ENCODE measurements around the gene CCDC91. TPM values are rescaled to one million over a fixed set of nuclear protein-coding genes. Genes with fewer than 3 reads are reported as not detected.
"Not testable (repeated sequence)": the region's sequence is repeated elsewhere in the genome, so short reads cannot be mapped to it uniquely, and the experiment has no call there.

Gene CCDC91
- total RNA-seq, 1 experiment from 2014 or later: 17.6 TPM

DNA sequence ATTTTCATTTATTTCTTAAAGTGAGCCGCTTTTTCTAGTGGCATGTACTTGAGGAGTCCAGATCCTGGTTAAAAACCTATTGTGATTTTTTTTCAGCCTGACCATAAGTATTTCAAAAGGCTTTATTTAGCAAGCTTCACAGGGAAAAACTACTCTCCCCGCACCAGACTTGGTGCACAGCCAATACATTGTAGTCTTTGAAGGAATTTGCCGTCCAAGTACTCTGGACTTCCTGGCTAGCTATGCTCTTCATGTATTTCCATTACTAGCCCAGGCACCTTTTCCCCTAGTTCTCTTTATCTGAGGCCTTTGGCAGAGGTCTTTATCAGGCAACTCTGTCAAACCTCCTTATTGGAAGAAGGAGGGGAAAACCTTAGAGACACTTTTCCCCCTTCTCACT lies 234.7 kb downstream of the CCDC91 start:
- no peak overlapping the region for H3K4me3 ChIP-seq
- H3K27me3 ChIP-seq: no peaks in the 10 kb centered on the region
- DNase-seq: no peak
- H3K36me3 ChIP-seq: no peaks in the 10 kb centered on the region
- no peaks in the 10 kb centered on the region for H3K9me3 ChIP-seq

DNA sequence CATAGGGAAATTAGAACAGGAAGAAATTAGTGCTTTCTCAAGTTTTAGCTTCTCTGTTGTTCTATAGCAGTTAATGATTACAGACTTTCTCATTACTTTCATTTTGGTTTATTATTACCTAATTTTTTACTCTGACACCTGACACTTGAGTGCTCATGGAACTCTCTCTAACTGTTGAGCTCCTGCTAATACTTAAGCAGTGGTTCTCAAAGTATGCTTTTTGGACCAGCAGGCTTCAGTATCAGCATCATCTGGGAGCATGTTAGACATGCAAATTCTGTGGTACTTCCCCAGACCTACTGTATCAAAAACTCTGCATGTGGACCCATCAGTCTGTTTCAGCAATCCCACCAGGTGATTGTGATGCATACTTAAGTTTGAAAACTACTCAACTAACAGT lies 235.3 kb downstream of the CCDC91 start:
- H3K36me3 ChIP-seq: no peaks in the 10 kb centered on the region
- no peaks in the 10 kb centered on the region for H3K27me3 ChIP-seq

DNA sequence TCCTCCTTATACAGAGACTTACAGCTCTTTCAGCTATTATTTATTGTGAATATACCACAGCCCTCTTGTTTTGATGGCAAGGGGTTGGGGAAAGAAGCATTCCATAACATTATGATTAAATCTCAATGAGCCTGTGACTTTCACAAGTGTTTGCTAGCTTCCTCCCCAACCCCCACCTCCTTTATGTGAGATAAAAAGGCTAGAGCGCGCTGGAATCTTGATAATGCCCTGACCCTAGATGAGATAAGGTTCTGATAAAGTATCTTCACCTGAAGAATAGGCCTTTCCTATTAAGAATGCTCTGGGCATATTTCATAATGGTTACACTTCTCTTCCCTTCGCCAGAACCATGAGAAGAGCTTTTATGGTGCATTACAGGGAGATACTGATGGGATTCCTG lies 236.8 kb downstream of the CCDC91 start:
- H3K36me3 ChIP-seq: no peaks in the 10 kb centered on the region
- no peaks in the 10 kb centered on the region for H3K9me3 ChIP-seq
- H3K4me3 ChIP-seq: no peak overlapping the region
- H3K27me3 ChIP-seq: no peaks in the 10 kb centered on the region
- no peak for DNase-seq

More for the DNA sequence above, 235.3 kb downstream of the CCDC91 start:
- H3K4me3 ChIP-seq: no peak overlapping the region
- no peak for DNase-seq
- H3K9me3 ChIP-seq: no peaks in the 10 kb centered on the region

DNA sequence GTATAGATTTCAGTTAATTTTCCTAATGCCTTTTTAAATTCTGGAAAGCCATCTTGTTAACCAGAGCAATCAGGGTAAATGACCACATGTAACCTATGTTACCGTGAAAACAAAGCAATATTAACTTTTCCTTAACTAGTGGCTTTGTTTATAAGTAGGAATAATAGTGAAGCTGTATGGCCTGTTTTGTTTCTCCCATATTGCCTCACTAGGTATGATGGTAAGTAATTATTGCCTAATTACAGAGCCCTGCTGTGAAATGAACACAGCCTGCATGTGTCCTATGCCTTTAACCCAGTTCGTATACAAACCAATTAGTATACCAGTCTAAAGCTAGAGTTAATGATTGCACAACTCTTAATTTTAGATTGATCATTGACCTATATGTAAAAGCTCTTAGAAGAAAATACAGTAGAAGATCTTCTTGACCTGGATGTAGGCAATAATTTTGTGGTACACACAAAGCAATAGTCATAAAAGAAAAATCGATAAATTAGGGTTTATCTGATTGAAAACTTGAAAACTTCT lies 249.9 kb downstream of the CCDC91 start:
- Histone ChIP-seq H3K9me3 (no peaks in the 10 kb centered on the region), H3K27me3 (no peaks in the 10 kb centered on the region), H3K4me3 (no peak overlapping the region), H3K36me3 (no peaks in the 10 kb centered on the region)
- DNase-seq: no peak

DNA sequence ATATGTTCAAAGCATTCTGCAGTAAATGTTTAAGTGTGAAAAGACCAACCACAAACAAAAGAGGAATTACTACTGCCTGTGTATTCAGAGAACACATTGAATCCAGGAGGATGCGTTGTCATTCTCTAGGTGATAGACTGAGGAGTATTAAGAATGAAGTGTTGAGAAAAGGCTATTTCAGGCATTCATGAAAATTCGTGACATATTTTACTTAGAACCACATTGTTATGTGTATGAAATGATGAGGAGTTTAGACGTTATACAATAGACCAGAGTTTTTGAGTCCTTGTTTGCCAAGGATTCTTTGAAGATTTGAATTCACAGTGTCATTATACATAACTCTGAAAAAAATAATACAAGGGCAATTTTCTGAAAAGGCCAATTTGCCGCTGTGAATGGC lies 251.8 kb downstream of the CCDC91 start:
- Histone ChIP-seq H3K9me3 (no peaks in the 10 kb centered on the region), H3K27me3 (no peaks in the 10 kb centered on the region), H3K4me3 (no peak overlapping the region), H3K36me3 (no peaks in the 10 kb centered on the region)
- no peak for DNase-seq

DNA sequence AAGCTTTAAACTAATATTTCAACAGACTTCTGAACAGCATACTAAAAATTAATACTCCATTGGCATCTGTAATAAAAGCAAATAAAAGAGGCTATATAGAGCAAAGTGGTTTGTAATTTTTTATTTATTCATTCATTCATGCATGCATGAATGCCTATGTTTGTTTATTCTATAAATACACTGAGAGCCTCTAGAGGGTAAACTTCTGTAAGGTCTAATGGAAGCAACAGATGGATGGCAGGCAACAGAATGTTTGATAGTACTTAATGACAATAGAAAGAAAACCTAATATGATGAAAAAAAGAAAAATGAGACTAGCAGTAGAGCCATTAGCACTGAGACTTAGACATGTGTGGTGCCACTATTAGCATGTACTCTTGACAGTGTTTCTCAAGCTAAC lies 253.1 kb downstream of the CCDC91 start:
- Histone ChIP-seq H3K9me3 (no peaks in the 10 kb centered on the region), H3K4me3 (no peak overlapping the region), H3K27me3 (no peaks in the 10 kb centered on the region), H3K36me3 (no peaks in the 10 kb centered on the region)
- no peak for DNase-seq

DNA sequence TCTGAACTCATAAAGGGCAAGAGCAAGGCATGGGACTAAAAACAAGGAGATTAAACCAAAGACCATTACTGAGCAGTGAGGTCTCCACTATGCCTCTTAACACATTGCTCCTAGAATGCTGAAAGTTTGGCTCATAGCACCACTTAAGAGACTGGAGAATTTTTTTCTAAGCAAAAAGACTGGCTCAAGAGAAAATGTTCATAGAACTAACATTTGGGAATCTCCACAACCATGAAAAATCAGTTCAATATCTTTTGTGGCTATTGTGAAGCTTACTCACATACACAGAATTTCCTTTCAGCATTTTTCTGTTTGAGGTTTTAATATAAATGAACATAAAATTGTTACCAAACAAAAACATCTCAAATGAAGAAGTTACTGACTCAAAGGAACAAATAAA lies 255.8 kb downstream of the CCDC91 start:
- Histone ChIP-seq H3K9me3 (no peaks in the 10 kb centered on the region), H3K36me3 (no peaks in the 10 kb centered on the region), H3K4me3 (no peak overlapping the region), H3K27me3 (no peaks in the 10 kb centered on the region)
- DNase-seq: no peak

DNA sequence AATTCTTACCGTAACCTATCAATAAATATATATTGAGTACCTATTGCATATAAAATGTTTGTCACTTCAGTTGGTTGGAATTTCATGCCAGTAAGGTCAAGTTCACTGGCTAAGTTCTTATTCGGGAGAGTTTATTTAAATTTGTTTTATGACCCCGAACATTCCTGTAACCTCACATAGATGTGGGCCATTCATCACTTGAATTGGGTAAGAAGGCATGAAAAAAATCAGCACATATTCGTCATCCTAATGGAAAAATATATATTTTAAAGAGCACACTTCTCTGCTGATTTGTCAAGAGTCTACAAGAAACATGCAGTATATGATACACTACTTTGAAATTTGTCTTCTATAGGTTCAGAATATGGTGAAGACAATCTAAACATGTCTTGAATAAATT lies 263.4 kb downstream of the CCDC91 start:
- H3K9me3 ChIP-seq: no peaks in the 10 kb centered on the region

DNA sequence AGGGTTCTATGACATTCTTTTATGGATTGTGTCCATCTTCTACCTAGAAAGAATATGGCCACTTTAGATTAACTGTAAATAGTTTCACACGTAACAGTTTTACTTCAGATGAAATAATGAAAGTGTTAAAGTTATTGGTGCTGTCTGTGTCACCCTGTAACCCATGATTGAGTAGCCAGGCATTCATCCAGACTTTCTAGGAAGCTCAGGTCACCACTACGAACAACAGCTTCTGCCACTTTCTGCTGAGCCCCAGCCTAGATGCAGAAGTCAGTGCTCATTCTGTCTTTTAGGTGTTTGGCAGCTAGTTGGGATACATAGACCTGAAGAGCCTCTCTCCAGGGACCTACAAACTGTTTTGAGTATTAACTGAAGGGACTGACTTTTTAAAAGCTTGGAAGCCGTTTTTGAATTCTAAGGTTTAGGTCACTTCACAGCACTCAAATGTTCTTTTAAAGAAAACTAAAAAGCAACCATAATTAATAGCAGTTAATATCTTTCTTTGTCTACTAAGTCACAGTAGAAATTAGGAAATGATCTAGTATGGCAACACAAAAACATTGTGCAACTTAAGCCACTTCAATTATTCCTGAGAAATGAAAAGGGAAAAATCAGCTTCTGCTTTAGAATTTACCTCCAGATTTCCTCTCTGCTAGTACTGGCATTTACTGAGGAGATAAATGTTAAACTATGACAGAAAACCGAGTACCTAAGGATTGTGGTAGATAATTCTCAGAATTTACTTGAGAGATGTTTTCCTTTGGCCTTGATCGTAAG lies 266.9 kb downstream of the CCDC91 start:
- H3K36me3 ChIP-seq: no peaks in the 10 kb centered on the region
- no peaks in the 10 kb centered on the region for H3K27me3 ChIP-seq
- DNase-seq: no peak
- H3K9me3 ChIP-seq: no peaks in the 10 kb centered on the region
- no peak overlapping the region for H3K4me3 ChIP-seq

More for the DNA sequence above, 263.4 kb downstream of the CCDC91 start:
- Histone ChIP-seq H3K36me3 (no peaks in the 10 kb centered on the region), H3K4me3 (no peak overlapping the region), H3K27me3 (no peaks in the 10 kb centered on the region)
- DNase-seq: no peak

DNA sequence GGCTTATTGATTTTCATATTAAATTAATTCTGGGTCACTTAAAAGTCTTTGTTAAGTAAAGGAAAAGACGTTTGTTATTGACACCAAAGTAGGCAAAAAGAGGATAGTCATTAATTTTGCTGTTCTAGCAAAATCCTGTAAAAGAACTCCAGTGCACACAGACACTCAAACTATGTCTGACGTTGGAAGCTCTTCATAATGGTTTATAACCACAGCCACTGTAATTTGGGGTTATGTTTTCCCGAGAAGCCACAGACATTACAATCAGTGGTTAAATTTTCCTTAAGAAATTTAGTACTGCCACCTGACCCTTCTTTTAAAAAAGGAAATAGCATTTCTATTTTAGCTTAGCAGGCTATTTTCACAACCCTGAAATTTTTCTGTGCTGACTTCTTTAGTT lies 267.5 kb downstream of the CCDC91 start:
- no peaks in the 10 kb centered on the region for H3K27me3 ChIP-seq
- no peaks in the 10 kb centered on the region for H3K9me3 ChIP-seq
- H3K36me3 ChIP-seq: no peaks in the 10 kb centered on the region
- no peak for DNase-seq
- H3K4me3 ChIP-seq: no peak overlapping the region

DNA sequence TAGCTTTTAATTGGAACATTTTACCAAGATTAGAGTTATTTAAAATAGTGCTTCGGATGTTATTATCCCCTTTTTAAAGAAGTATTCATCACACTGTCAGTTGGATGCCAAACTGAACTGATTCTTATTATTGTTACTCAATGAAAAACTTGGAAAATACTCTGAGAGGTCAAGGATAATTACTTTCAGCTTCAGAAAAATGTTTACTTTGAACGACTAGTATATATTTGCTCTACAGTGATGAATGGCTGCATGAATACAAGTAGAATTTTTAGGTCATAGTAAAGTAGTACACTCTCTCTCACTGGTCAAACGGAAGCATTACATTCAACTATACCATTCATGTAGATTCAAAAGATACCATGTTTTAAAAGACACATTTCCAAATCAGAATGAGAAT lies 269.2 kb downstream of the CCDC91 start:
- H3K4me3 ChIP-seq: no peak overlapping the region
- DNase-seq: no peak
- H3K27me3 ChIP-seq: no peaks in the 10 kb centered on the region
- H3K36me3 ChIP-seq: no peaks in the 10 kb centered on the region; the same call in 1 of the 2 replicates
- no peaks in the 10 kb centered on the region; the same call in 1 of the 2 replicates for H3K9me3 ChIP-seq

DNA sequence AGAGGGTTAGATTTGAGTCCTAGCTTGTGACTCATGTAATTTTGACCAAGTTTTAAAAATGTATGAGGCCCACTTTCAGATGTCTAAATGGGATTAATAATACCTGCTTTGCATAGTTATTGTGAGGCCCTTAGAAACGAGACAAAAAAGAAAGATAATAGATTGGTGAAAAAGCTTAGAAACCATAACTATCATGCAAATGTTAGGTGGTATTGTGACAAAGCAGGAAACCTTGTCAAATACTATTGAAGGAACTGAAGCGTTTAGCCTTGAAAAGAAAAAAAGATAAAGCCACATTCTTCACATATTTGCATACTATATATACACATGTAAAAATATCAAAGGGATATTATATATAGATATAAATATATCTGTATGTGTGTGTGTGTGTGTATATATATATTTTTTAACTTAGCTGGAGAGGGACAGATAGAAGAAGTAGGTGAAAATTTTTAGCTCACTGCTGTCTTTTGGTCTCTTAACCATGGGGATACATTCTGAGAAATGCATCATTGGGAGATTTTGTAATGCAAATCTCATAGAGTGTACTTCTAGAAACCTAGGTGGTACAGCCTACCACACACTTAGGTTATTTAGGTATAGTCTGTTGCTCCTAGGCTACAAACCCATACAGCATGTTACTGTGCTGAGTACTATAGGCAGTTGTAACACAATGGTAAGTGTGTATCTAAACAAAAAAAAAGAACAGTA lies 270.3 kb downstream of the CCDC91 start:
- Histone ChIP-seq H3K9me3 (no peaks in the 10 kb centered on the region; the same call in 1 of the 2 replicates), H3K27me3 (no peaks in the 10 kb centered on the region), H3K4me3 (no peak overlapping the region), H3K36me3 (no peaks in the 10 kb centered on the region; the same call in 1 of the 2 replicates)
- DNase-seq: no peak

DNA sequence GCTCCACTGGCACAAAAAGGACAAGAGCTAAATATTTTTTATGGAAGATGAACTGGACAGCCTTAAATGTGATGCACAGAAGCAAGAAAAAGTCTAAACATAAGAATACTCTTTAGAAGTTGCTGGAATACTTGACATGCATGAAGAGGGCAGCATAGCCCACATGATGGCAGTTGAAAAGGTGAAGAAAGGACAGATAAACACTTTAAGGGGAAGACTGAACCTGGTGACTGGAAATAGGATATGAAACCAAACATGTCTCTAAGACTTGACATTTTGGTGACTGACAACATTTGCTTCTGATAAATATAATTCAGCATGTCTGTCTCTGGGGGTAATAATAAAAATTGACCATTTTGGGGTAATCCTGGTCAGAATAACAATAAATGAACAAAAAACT lies 273.1 kb downstream of the CCDC91 start:
- Histone ChIP-seq H3K27me3 (no peaks in the 10 kb centered on the region), H3K36me3 (no peaks in the 10 kb centered on the region; the same call in 1 of the 2 replicates), H3K9me3 (no peaks in the 10 kb centered on the region; the same call in 1 of the 2 replicates), H3K4me3 (no peak overlapping the region)
- no peak for DNase-seq

DNA sequence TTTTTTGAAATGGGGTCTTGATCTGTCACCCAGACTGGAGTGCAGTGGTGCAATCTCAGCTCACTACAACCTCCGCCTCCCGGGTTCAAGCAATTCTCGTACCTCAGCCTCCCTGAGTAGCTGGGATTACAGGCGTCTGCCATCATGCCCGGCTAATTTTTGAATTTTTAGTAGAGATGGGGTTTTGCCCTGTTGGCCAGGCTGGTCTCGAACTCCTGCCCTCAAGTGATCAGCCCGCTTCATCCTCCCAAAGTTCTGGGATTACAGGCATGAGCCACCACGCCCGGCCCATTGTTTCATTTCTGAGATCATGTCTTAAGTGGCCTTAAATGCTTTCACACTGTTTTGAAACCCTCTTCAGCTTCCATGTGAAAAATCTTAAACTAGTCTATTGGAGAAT lies 281.5 kb downstream of the CCDC91 start:
- not testable (repeated sequence) for H3K36me3 ChIP-seq, DNase-seq, H3K9me3 ChIP-seq, H3K4me3 ChIP-seq, H3K27me3 ChIP-seq

DNA sequence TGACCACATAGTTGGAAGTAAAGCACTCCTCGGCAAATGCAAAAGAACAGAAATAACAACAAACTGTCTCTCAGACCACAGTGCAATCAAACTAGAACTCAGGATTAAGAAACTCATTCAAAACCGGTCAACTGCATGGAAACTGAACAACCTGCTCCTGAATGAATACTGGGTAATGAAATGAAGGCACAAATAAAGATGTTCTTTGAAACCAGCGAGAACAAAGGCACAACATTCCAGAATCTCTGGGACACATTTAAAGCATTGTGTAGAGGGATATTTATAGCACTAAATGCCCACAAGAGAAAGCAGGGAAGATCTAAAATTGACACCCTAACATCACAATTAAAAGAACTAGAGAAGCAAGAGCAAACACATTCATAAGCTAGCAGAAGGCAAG lies 285.9 kb downstream of the CCDC91 start:
- not testable (repeated sequence) for H3K36me3 ChIP-seq

DNA sequence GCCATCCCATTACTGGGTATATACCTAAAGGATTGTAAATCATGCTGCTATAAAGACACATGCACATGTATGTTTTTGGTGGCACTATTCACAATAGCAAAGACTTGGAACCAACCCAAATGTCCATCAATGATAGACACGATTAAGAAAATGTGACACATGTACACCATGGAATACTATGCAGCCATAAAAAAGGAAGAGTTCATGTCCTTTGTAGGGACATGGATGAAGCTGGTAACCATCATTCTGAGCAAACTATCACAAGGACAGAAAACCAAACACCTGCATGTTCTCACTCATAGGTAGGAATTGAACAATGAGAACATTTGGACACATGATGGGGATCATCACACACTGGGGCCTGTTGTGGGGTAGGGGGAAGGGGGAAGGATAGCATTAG lies 288.8 kb downstream of the CCDC91 start:
- not testable (repeated sequence) for H3K9me3 ChIP-seq, H3K36me3 ChIP-seq, H3K4me3 ChIP-seq, DNase-seq, H3K27me3 ChIP-seq

More for the DNA sequence above, 285.9 kb downstream of the CCDC91 start:
- H3K27me3 ChIP-seq, DNase-seq, H3K9me3 ChIP-seq, H3K4me3 ChIP-seq: not testable (repeated sequence)

DNA sequence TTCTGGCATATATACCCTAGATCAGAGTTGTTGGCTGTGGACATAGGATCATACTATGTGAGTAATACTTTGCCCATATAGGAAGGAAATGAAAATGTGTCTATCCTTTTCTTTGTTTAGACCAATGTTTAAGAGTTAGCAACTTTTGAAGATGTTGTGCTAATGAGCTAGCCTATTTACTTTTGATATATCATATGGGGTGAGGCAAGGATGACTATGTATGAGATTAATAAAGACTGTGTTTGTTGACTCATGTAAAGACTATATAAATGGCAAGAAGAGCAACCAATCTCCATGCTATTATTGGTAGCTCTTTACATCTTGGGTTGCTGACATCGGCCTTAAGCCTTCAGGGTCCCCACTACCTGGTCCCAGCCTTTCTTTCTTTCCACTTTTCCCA lies 289.4 kb downstream of the CCDC91 start:
- H3K27me3 ChIP-seq: no peaks in the 10 kb centered on the region
- DNase-seq: no peak
- H3K9me3 ChIP-seq: no peaks in the 10 kb centered on the region
- no peaks in the 10 kb centered on the region for H3K36me3 ChIP-seq
- no peak overlapping the region for H3K4me3 ChIP-seq

DNA sequence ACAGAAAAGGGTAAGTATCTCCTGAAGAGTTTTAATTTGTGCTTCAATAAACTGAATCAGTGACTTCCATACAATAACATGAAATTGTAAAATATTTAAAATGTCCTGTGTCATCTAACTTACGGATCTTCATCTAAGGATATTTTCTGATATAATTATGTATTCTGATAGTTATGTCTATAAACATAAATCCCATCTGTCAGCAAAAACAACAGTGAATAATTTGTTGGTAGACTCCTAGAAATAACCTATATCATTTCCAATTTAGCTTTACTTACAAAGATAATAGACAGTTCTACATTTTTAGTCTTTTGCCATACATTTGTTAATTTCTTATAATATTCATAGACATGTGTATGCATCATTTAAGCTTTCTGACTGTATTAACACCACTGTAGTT lies 293.9 kb downstream of the CCDC91 start:
- Histone ChIP-seq H3K9me3 (no peaks in the 10 kb centered on the region), H3K36me3 (no peaks in the 10 kb centered on the region; the same call in 1 of the 2 replicates), H3K27me3 (no peaks in the 10 kb centered on the region), H3K4me3 (no peak overlapping the region)
- no peak for DNase-seq
